ENCODE data around the gene OR4X2. TPM values are rescaled to one million over a fixed set of nuclear protein-coding genes. Genes with fewer than 3 reads are reported as not detected.
"Not testable (repeated sequence)": the region's sequence is repeated elsewhere in the genome, so short reads cannot be mapped to it uniquely, and the experiment has no call there.

OR4X2 gene
- total RNA-seq, 1 experiment from 2014 or later, result not detected

DNA sequence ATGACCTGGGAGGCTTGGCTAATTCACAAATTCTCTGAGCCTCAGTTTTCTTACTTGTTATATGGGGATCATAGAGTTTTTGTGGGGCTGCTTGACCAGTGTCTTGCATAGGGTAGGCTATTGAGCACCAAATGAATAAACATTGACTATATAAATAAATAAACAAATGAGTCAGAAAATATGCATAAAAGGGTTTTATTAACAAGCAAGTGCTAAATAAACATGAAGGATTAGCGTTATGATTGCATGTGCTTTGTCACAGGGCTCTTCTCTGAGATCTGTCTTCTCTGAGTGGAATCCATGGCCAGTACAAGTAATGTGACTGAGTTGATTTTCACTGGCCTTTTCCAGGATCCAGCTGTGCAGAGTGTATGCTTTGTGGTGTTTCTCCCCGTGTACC, 28.4 kb upstream of the OR4X2 start, which contains the start of gene OR4B1:
Gene OR4B1 (plus strand): TSS at position 301 of the 400 bp plus-strand sequence. CDS start 0 bp downstream, at position 301.
- H3K4me1 ChIP-seq (ENCODE audit: control insufficient read depth, insufficient read depth, low read length), result no peaks in the 10 kb centered on the region
- ChIA-PET CTCF (no interaction called here), POLR2A (no interaction called here)
- H3K27me3 ChIP-seq (ENCODE audit: control insufficient read depth, insufficient read depth, low read length), result no peaks in the 10 kb centered on the region
- DNase-seq (ENCODE audit: low read depth, low spot score), result no peak
- TF ChIP-seq POLR2AphosphoS5 (IDR thresholded peaks at IDR 0.05; ENCODE audit: low read depth, low read length), result no peak
- TF ChIP-seq, protein P1, sequence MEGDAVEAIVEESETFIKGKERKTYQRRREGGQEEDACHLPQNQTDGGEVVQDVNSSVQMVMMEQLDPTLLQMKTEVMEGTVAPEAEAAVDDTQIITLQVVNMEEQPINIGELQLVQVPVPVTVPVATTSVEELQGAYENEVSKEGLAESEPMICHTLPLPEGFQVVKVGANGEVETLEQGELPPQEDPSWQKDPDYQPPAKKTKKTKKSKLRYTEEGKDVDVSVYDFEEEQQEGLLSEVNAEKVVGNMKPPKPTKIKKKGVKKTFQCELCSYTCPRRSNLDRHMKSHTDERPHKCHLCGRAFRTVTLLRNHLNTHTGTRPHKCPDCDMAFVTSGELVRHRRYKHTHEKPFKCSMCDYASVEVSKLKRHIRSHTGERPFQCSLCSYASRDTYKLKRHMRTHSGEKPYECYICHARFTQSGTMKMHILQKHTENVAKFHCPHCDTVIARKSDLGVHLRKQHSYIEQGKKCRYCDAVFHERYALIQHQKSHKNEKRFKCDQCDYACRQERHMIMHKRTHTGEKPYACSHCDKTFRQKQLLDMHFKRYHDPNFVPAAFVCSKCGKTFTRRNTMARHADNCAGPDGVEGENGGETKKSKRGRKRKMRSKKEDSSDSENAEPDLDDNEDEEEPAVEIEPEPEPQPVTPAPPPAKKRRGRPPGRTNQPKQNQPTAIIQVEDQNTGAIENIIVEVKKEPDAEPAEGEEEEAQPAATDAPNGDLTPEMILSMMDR (IDR thresholded peaks at IDR 0.05), result no peak
- TF ChIP-seq TCF7L2 (IDR thresholded peaks at IDR 0.05; ENCODE audit: low read depth, low read length), result no peak
- TF ChIP-seq SIN3A (IDR thresholded peaks at IDR 0.05; ENCODE audit: borderline replicate concordance, insufficient read depth, low read depth, low read length), result no peak
- TF ChIP-seq, protein P2, sequence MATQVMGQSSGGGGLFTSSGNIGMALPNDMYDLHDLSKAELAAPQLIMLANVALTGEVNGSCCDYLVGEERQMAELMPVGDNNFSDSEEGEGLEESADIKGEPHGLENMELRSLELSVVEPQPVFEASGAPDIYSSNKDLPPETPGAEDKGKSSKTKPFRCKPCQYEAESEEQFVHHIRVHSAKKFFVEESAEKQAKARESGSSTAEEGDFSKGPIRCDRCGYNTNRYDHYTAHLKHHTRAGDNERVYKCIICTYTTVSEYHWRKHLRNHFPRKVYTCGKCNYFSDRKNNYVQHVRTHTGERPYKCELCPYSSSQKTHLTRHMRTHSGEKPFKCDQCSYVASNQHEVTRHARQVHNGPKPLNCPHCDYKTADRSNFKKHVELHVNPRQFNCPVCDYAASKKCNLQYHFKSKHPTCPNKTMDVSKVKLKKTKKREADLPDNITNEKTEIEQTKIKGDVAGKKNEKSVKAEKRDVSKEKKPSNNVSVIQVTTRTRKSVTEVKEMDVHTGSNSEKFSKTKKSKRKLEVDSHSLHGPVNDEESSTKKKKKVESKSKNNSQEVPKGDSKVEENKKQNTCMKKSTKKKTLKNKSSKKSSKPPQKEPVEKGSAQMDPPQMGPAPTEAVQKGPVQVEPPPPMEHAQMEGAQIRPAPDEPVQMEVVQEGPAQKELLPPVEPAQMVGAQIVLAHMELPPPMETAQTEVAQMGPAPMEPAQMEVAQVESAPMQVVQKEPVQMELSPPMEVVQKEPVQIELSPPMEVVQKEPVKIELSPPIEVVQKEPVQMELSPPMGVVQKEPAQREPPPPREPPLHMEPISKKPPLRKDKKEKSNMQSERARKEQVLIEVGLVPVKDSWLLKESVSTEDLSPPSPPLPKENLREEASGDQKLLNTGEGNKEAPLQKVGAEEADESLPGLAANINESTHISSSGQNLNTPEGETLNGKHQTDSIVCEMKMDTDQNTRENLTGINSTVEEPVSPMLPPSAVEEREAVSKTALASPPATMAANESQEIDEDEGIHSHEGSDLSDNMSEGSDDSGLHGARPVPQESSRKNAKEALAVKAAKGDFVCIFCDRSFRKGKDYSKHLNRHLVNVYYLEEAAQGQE (IDR thresholded peaks at IDR 0.05; ENCODE audit: insufficient read depth in 1 of 2, low read depth in 2 of 2, low read length in 1 of 2), result no peak
- no peaks in the 10 kb centered on the region for H3K36me3 ChIP-seq (ENCODE audit: control insufficient read depth, insufficient read depth, low read length)
- BruUV-seq (replicated peaks), result no TSS peak
- in situ Hi-C loops (cut with HindIII; ENCODE audit: low pct_unique_long_range_greater_than_20kb, low sequenced_read_pairs), result no loop called here
- no peak within 1 kb of the TSS for H3K27ac ChIP-seq (ENCODE audit: low read length)
- intact Hi-C loops (cut with micrococcal nuclease; ENCODE audit: unreplicated experiment), result no loop called here
- H3K9me3 ChIP-seq (ENCODE audit: control insufficient read depth, insufficient read depth, low read depth, low read length), result no peaks in the 10 kb centered on the region
- ATAC-seq, result no peak
- H3K4me3 ChIP-seq (ENCODE audit: low read depth in 2 of 2, low read length in 2 of 2), result no peak within 1 kb of the TSS

DNA sequence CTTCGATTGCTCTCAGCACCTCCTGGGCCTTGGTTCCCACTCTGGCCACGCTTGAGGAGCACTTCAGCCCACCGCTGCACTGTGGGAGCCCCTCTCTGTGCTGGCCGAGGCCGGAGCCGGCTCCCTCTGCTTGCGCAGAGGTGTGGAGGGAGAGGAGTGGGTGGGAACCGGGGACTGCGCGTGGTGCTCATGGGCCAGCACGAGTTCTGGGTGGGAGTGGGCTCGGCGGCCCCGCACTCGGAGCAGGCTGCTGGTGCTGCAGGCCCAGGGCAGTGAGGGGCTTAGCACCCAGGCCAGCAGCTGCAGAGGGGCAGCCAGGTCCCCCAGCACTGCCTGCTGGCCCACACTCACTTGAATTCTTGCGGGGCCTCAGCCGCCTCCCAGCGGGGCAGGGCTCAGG, 16.1 kb upstream of the OR4X2 start:
- DNase-seq (ENCODE audit: low read depth, low spot score), result no peak
- Histone ChIP-seq H3K27ac (ENCODE audit: low read length) (no peak overlapping the region), H3K4me3 (ENCODE audit: low read depth in 2 of 2, low read length in 2 of 2) (no peak overlapping the region), H3K36me3 (ENCODE audit: control insufficient read depth, insufficient read depth, low read length) (no peaks in the 10 kb centered on the region), H3K4me1 (ENCODE audit: control insufficient read depth, insufficient read depth, low read length) (no peaks in the 10 kb centered on the region), H3K9me3 (ENCODE audit: control insufficient read depth, insufficient read depth, low read depth, low read length) (no peaks in the 10 kb centered on the region), H3K27me3 (ENCODE audit: control insufficient read depth, insufficient read depth, low read length) (no peaks in the 10 kb centered on the region)
- ChIA-PET CTCF (no interaction called here), POLR2A (no interaction called here)
- TF ChIP-seq SIN3A (IDR thresholded peaks at IDR 0.05; ENCODE audit: borderline replicate concordance, insufficient read depth, low read depth, low read length) (no peak), POLR2AphosphoS5 (IDR thresholded peaks at IDR 0.05; ENCODE audit: low read depth, low read length) (no peak), TCF7L2 (IDR thresholded peaks at IDR 0.05; ENCODE audit: low read depth, low read length) (no peak)
- TF ChIP-seq, protein P2 (IDR thresholded peaks at IDR 0.05; ENCODE audit: insufficient read depth in 1 of 2, low read depth in 2 of 2, low read length in 1 of 2), result no peak
- TF ChIP-seq, protein P1 (IDR thresholded peaks at IDR 0.05), result no peak
- in situ Hi-C loops (cut with HindIII; ENCODE audit: low pct_unique_long_range_greater_than_20kb, low sequenced_read_pairs), result no loop called here
- intact Hi-C loops (cut with micrococcal nuclease; ENCODE audit: unreplicated experiment), result no loop called here
- ATAC-seq, result no peak
- no TSS peak for BruUV-seq (replicated peaks)

DNA sequence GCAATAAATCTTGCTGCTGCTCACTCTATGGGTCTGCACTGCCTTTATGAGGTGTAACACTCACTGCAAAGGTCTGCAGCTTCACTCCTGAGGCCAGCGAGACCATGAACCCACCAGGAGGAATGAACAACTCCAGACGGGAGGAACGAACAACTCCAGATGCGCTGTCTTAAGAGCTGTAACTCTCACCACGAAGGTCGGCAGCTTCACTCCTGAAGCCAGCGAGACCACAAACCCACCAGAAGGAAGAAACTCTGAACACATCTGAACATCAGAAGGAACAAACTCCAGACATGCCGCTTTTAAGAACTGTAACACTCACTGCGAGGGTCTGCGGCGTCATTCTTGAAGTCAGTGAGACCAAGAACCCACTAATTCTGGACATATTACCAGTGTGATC, 14.8 kb upstream of the OR4X2 start:
- H3K4me3 ChIP-seq (ENCODE audit: low read depth in 2 of 2, low read length in 2 of 2); POLR2A ChIA-PET; ATAC-seq; H3K27ac ChIP-seq (ENCODE audit: low read length); H3K27me3 ChIP-seq (ENCODE audit: control insufficient read depth, insufficient read depth, low read length); intact Hi-C loops (cut with micrococcal nuclease; ENCODE audit: unreplicated experiment); H3K9me3 ChIP-seq (ENCODE audit: control insufficient read depth, insufficient read depth, low read depth, low read length); H3K36me3 ChIP-seq (ENCODE audit: control insufficient read depth, insufficient read depth, low read length); H3K4me1 ChIP-seq (ENCODE audit: control insufficient read depth, insufficient read depth, low read length); BruUV-seq (replicated peaks); DNase-seq (ENCODE audit: low read depth, low spot score); in situ Hi-C loops (cut with HindIII; ENCODE audit: low pct_unique_long_range_greater_than_20kb, low sequenced_read_pairs): not testable (repeated sequence)
- CTCF ChIA-PET, result interaction anchor here (0.7 kb wide), 1 partner anchor 96 kb away, joined by 3 read pairs; no protein-coding TSS in a partner anchor
